ENCODE data around the gene HS1BP3. TPM values are rescaled to one million over a fixed set of nuclear protein-coding genes. Genes with fewer than 3 reads are reported as not detected.

Gene HS1BP3
- total and polyA plus RNA-seq, 2 donors (not counting 3 experiments of a cell fraction or from before 2014, with no cell fraction given), result 27.4 to 33.1 TPM

DNA sequence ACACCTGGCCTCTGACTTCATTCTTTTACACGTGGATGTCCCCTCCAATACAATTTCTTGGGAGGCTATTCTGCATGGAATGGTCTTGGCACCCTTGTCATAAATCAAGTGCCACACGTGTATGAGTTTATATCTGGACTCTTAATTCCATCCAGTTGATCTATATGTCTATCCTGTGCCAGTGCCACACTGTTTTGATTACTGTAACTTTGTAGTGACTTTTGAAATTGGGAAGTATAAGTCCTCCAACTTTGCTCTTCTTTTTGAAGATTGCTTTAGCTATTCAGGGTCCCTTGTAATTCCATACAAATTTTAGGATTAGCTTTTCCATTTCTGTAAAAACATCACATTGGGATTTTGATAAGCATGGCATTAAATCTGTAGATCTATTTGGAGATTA, 43.5 kb downstream of the HS1BP3 start:
- DNase-seq (ENCODE audit: low read depth, low spot score) (no peak), FAIRE-seq (no peak)
- dilution Hi-C loops (cut with MboI; ENCODE audit: extremely low pct_ligation_motif_present, low sequenced_read_pairs) (no loop called here), intact Hi-C loops (cut with micrococcal nuclease) (no loop called here)
- no peak overlapping the region for H3K27ac ChIP-seq (ENCODE audit: insufficient read depth, low read depth, low read length)
- no peaks in the 10 kb centered on the region for H3K79me2 ChIP-seq (ENCODE audit: control insufficient read depth, insufficient read depth, low read length)
- no peaks in the 10 kb centered on the region for H3K27me3 ChIP-seq (ENCODE audit: control insufficient read depth in 2 of 2, insufficient read depth in 2 of 2, low read length in 2 of 2)
- H4K20me1 ChIP-seq (replicated peaks; ENCODE audit: control insufficient read depth, extremely low read depth, insufficient read depth, low read length), result no peaks in the 10 kb centered on the region
- no peak overlapping the region for H3K9ac ChIP-seq (replicated peaks; ENCODE audit: extremely low read depth, insufficient read depth, low read length)
- TF ChIP-seq JUN (IDR thresholded peaks at IDR 0.05; ENCODE audit: borderline replicate concordance, insufficient read depth, insufficient read length, low read depth) (no peak), GATA2 (IDR thresholded peaks at IDR 0.05; ENCODE audit: insufficient read depth, insufficient read length, low read depth, low read length) (no peak), EZH2 (IDR thresholded peaks at IDR 0.05; ENCODE audit: borderline replicate concordance, low read depth, low read length, severe bottlenecking) (no peak), MYC (IDR thresholded peaks at IDR 0.05; ENCODE audit: low read depth, low read length) (no peak), POLR2AphosphoS5 (IDR thresholded peaks at IDR 0.05; ENCODE audit: insufficient read depth, low read depth, low read length) (no peak), FOS (IDR thresholded peaks at IDR 0.05; ENCODE audit: borderline replicate concordance, insufficient read depth, low read length) (no peak), POLR2A (IDR thresholded peaks at IDR 0.05; ENCODE audit: low read depth, low read length) (no peak)
- TF ChIP-seq, protein P1, sequence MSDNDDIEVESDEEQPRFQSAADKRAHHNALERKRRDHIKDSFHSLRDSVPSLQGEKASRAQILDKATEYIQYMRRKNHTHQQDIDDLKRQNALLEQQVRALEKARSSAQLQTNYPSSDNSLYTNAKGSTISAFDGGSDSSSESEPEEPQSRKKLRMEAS (IDR thresholded peaks at IDR 0.05; ENCODE audit: insufficient read depth, insufficient read length), result no peak
- TF ChIP-seq, protein P2, sequence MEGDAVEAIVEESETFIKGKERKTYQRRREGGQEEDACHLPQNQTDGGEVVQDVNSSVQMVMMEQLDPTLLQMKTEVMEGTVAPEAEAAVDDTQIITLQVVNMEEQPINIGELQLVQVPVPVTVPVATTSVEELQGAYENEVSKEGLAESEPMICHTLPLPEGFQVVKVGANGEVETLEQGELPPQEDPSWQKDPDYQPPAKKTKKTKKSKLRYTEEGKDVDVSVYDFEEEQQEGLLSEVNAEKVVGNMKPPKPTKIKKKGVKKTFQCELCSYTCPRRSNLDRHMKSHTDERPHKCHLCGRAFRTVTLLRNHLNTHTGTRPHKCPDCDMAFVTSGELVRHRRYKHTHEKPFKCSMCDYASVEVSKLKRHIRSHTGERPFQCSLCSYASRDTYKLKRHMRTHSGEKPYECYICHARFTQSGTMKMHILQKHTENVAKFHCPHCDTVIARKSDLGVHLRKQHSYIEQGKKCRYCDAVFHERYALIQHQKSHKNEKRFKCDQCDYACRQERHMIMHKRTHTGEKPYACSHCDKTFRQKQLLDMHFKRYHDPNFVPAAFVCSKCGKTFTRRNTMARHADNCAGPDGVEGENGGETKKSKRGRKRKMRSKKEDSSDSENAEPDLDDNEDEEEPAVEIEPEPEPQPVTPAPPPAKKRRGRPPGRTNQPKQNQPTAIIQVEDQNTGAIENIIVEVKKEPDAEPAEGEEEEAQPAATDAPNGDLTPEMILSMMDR (IDR thresholded peaks at IDR 0.05; ENCODE audit: extremely low read depth in 1 of 2, insufficient read depth in 1 of 2, low read depth in 1 of 2, low read length in 2 of 2), result no peak
- CTCF ChIA-PET, result no interaction called here
- BruUV-seq (replicated peaks), result no TSS peak
- no peak overlapping the region for H3K4me3 ChIP-seq (replicated peaks in 1 of 3; ENCODE audit: insufficient read depth in 1 of 3, low read depth in 1 of 3, low read length in 3 of 3)
- no peaks in the 10 kb centered on the region for H3K36me3 ChIP-seq (ENCODE audit: control insufficient read depth in 2 of 2, extremely low read depth in 1 of 2, insufficient read depth in 2 of 2, low read length in 2 of 2)
- no peaks in the 10 kb centered on the region for H3K9me3 ChIP-seq (replicated peaks; ENCODE audit: control insufficient read depth, insufficient read depth, low read length)
- peaks cover 17% of the 10 kb centered on the region for H3K4me1 ChIP-seq (ENCODE audit: control insufficient read depth, extremely low read depth, insufficient read depth, low read length)
- no peaks in the 10 kb centered on the region for H3K9me1 ChIP-seq (replicated peaks; ENCODE audit: control insufficient read depth, extremely low read depth, insufficient read depth, low read length)
- POLR2A ChIA-PET, result no interaction called here
- H2AFZ ChIP-seq (ENCODE audit: low read depth, low read length), result no peak overlapping the region
- H3K4me2 ChIP-seq (ENCODE audit: insufficient read depth, low read length), result no peak overlapping the region
